PC-3 (cell line): ENCODE data around the gene KISS1R.

ENCODE experiments used
- CTCF ChIP-seq: fragments of 300-600 bp; sonication (generic); conservative IDR thresholded peaks from 2 replicates; pipeline ENCODE4 v1.5.1; 2017; ENCODE audit warnings: antibody characterized with exemption, low read depth, mild to moderate bottlenecking, low read length
- EZH2 ChIP-seq: fragments of 300-600 bp; sonication (generic); IDR thresholded peaks from one replicate; pipeline ENCODE4 v1.6.1; 2017; ENCODE audit warnings: antibody characterized with exemption, mild to moderate bottlenecking, low read length; ENCODE audit not compliant: unreplicated experiment
- EZH2phosphoT487 ChIP-seq: fragments of 300-600 bp; sonication (generic); IDR thresholded peaks from 2 replicates; pipeline ENCODE4 v1.6.1; 2018; ENCODE audit warnings: mild to moderate bottlenecking, antibody characterized with exemption, low read length, borderline replicate concordance

- TF ChIP-seq CTCF (no peak), EZH2 (no peak), EZH2phosphoT487 (no peak)
These were observed 8.0 kb downstream of the KISS1R start for GRCh38 chr19:925087-925525.
